GM18858 (cell line): ENCODE data around the gene ACER1.
"Not testable (repeated sequence)": the region's sequence is repeated elsewhere in the genome, so short reads cannot be mapped to it uniquely, and the experiment has no call there.

Experiments used
- ATAC-seq: cut with Tn5 transposase; IDR thresholded peaks from one replicate; pipeline ENCODE4 v1.9.1; 2021; ENCODE audit not compliant: unreplicated experiment

Gene ACER1

GRCh38 chr19:6358003-6358402, 24.6 kb upstream of the ACER1 start:
- ATAC-seq: no peak

- ATAC-seq: no peak
These were observed 23.8 kb upstream of the ACER1 start for GRCh38 chr19:6357174-6357573.

DNA sequence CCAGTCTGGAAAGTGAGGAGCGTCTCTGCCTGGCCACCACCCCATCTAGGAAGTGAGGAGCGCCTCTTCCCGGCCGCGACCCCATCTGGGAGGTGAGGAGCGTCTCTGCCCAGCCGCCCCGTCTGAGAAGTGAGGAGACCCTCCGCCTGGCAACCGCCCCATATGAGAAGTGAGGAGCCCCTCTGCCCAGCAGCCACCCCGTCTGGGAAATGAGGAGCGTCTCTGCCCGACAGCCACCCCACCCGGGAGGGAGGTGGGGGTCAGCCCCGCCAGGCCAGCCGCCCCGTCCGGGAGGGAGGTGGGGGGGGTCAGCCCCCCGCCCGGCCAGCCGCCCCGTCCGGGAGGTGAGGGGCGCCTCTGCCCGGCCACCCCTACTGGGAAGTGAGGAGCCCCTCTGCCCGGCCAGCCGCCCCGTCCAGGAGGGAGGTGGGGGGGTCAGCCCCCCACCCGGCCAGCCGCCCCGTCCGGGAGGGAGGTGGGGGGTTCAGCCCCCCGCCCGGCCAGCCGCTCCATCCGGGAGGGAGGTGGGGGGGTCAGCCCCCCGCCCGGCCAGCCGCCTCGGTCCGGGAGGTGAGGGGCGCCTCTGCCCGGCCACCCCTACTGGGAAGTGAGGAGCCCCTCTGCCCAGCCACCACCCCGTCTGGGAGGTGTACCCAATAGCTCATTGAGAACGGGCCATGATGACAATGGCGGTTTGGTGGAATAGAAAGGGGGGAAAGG, 22.1 kb upstream of the ACER1 start:
- not testable (repeated sequence) for ATAC-seq

DNA sequence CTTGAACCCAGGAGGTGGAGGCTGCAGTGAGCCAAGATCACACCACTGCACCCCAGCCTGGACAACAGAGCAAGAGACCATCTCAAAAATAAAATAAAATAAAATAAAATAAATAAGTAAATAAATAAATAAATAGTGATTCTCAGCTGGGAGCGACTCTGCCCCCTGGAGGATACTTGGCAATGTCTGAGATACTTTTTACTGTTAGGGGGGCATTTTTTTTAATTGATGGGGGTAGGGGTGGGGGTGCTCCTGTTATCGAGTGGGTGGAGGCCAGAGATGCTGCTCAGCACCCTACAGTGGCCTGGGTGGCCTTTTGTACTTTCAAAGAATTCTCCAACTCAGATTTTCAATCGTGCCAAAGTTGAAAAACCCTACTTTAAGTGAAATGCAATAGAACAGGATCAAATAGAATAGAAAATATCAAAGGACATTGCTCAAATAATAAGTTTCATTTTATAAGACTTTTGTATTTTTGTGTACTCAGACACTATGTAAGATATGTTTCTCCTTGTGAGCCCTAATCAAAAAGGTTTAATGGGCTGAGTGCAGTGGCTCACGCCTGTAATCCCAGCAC, 20.8 kb upstream of the ACER1 start:
- ATAC-seq: no peak

DNA sequence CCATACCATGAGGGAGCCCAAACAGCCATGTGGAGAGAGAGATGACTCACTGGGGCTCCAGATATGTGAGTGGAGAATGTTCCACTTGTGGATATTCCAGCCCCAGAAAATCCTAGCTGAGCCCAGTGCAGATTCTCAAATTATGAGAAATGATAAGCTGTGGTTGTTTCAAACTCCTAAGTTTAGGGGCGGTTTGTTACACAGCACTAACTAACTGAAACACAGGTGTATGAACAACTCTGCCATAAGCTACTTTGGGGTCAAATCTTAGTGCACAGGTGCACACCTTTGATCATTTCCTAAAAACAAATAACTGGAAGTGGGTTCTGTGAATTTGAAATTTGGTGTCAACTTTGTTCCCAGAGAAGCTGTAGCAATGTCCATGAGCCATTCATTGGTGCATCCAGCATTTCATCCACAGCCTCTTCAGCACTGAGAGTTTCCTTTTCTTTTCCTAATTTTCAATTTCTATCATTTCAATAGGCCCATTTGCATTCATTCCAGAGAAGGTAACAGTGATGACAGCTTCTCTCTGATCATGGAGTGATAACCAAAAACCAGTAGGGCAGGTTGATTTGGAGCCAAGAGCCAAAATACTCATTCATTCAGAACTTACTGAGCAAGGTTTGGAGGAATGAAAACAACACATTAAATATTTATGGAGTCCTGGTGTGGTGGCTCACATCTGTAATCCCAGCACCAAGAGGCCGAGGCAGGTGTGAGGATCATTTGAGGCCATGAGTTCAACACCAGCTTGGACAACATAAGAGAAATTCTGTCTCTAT, 19.2 kb upstream of the ACER1 start:
- no peak for ATAC-seq

GRCh38 chr19:6350688-6351087, 17.3 kb upstream of the ACER1 start:
- ATAC-seq: no peak

GRCh38 chr19:6349271-6349670, 15.9 kb upstream of the ACER1 start:
- not testable (repeated sequence) for ATAC-seq

DNA sequence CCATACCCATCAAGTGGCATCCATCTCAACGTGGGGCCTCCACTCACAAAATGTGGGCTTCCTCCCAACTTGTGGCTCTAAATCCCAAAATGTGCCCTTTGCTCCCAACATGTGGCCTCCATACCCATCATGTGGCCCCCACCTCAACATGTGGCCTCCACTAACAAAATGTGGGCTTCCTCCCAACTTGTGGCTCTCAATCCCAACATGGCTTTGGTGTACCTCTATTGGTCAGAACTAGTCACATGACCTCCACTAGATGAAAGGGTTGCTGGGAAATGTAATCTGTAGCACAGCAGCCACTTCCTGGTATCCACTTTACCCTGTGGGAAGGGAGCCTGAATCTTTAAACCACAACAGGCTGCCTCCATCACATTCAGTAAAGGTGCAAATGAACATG, 10.1 kb upstream of the ACER1 start:
- no peak for ATAC-seq

DNA sequence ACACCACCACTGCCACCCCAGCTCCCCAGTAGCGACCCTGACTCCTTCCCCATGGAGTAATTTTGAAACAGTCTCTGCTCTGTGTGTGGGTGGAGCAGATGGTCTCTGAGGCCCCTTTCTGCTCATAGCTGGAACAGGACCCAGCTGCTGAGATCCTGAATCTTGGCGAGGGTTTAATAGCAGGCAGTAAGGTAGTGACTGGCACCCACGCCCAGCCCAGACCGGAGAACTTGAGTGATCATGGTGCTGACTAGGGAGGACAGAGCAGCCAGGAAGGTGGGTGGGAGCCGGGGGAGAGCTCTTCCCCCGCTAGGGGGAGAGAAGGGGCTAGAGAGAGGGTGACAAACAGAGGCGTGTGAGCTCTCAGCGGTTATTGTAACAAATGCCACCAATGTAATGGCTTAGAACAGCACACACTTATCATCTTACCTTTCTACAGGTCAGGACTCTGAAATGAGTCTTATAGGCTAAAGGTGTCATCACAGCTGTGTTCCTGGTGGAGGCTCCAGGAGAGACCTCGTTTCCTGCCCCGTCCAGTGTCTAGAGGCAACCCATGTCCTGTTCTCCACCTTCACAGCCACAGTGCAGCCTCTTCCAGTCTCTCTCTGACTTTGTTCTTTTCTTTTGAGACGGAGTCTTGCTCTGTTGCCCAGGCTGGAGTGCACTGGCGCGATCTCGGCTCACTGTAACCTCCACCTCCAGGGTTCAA, 7.2 kb upstream of the ACER1 start:
- ATAC-seq: no peak

- no peak for ATAC-seq
These were observed 1.3 kb upstream of the ACER1 start for GRCh38 chr19:6334490-6335285.

GRCh38 chr19:6326815-6327214, 6.6 kb downstream of the ACER1 start:
- ATAC-seq: no peak

DNA sequence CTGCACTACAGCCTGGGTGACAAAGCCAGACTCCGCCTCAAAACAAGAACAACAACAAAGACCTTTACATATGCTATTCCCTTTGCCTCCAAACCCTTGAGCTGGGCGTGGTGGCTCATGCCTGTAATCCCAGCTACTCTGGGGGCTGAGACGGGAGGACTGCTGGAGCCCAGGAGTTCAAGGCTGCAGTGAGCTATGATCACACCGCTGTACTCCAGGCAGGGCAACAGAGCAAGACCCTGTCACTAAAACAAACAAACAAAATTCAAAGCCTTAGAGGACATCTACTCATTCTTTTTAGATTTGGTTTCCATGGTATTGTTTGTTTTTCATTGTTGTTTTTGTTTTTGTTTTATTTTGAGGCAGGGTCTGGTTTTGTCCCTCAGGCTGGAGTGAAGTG, 7.8 kb downstream of the ACER1 start:
- no peak for ATAC-seq

- ATAC-seq: no peak
These were observed 8.7 kb downstream of the ACER1 start for GRCh38 chr19:6324757-6325156.

DNA sequence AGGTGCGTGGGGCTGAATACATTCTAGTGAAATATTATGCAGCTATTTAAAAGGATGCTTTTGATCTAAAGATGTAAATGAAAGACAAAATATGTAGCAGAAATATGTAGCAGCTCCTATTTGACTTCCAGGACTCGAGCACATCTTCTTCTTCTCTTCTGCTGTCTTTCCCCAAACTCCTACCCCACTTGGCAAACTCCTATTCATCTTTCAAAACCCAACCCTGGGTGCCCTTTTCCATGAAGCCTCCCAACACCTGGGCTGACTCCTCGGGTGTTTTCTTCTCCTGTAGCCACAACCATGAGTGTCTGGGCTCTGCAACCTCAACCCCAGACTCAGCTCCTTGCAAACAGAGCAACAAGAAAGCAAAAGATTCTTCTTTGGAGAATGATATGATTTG, 11.1 kb downstream of the ACER1 start:
- ATAC-seq: no peak

- no peak for ATAC-seq
These were observed 14.0 kb downstream of the ACER1 start for GRCh38 chr19:6319376-6319775.

DNA sequence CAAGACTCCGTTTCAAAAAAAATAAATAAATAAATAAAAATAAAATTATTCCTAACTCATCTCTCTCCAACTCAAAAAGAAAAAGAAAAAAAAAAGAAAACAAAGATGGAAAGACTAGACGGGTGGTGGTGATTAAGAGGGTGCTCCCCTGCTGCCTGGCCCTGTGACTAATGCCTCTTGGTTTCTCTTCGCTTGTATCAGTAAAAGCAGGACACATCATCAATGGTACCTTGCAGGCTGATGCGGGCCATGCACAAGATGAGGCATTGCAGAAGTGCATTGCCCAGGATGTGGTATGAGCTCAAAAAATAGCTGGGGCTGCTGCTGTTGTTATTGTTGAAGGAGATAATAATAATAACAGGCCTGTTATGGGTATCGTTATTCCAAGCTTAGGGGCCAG, 14.6 kb downstream of the ACER1 start:
- no peak for ATAC-seq

GRCh38 chr19:6315646-6316045, 17.8 kb downstream of the ACER1 start:
- not testable (repeated sequence) for ATAC-seq

- ATAC-seq: no peak
These were observed 19.9 kb downstream of the ACER1 start for GRCh38 chr19:6313398-6313969.

DNA sequence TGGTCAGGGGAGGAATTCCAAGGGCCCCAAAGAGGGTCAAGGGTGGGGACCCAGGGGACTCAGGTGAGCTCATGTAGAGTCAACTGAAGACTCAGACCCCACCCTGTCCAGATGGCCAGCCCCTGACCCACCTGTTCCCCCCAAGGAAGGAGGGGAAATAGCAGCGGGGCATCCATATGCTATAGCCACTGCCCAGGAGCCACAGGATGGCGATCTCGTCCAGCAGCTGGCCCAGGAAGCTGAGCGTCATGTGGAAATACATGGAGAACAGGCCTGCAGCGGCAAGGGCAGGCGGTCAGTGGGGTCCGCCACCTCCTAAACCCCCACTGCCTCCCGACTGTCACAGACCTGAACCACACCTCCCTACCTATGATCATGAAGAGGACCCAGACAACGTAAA, 21.4 kb downstream of the ACER1 start:
- no peak for ATAC-seq

- no peak for ATAC-seq
These were observed 35.0 kb downstream of the ACER1 start for GRCh38 chr19:6298413-6298812.
